Hepatocyte (in vitro differentiated cells): ENCODE results near the gene DTD1. TPM values are rescaled to one million over a fixed set of nuclear protein-coding genes. Genes with fewer than 3 reads are reported as not detected.

ENCODE experiments used
- DNase-seq: peaks from one replicate; pipeline ENCODE4 v3.0.0-alpha.2; 2016; ENCODE audit warnings: low spot score
- H2AFZ ChIP-seq: fragments of 200-600 bp; sonication (generic); 2 replicates; pipeline ENCODE4 v1.6.0; 2016; ENCODE audit warnings: antibody characterized with exemption, mild to moderate bottlenecking
- H3K27ac ChIP-seq: fragments of 200-600 bp; sonication (generic); 2 replicates; pipeline ENCODE4 v1.5.1; 2016; ENCODE audit warnings: mild to moderate bottlenecking
- H3K27me3 ChIP-seq: fragments of 200-600 bp; sonication (generic); 2 replicates; pipeline ENCODE4 v1.6.1; 2016
- H3K36me3 ChIP-seq: fragments of 200-600 bp; sonication (generic); replicated peaks from 2 replicates; pipeline ENCODE4 v1.5.1; 2016; ENCODE audit warnings: low read depth; ENCODE audit not compliant: insufficient read depth
- H3K4me1 ChIP-seq: fragments of 200-600 bp; sonication (generic); 2 replicates; pipeline ENCODE4 v1.5.1; 2016; ENCODE audit warnings: mild to moderate bottlenecking, moderate library complexity; ENCODE audit not compliant: insufficient read depth
- H3K4me2 ChIP-seq: fragments of 200-600 bp; sonication (generic); 2 replicates; pipeline ENCODE4 v1.6.0; 2016
- H3K4me3 ChIP-seq: fragments of 200-600 bp; sonication (generic); 2 replicates; pipeline ENCODE4 v1.5.1; 2016; ENCODE audit warnings: mild to moderate bottlenecking
- H3K79me2 ChIP-seq: fragments of 200-600 bp; sonication (generic); 2 replicates; pipeline ENCODE4 v1.6.0; 2017; ENCODE audit warnings: mild to moderate bottlenecking
- H3K9me2 ChIP-seq: fragments of 200-600 bp; sonication (generic); replicated peaks from 2 replicates; pipeline ENCODE4 v1.6.0; 2017; ENCODE audit warnings: mild to moderate bottlenecking; ENCODE audit not compliant: insufficient read depth
- H3K9me3 ChIP-seq: fragments of 200-600 bp; sonication (generic); 2 replicates; pipeline ENCODE4 v1.5.1; 2016; ENCODE audit warnings: low read depth, mild to moderate bottlenecking
- H4K20me1 ChIP-seq: fragments of 200-600 bp; sonication (generic); 2 replicates; pipeline ENCODE4 v1.6.0; 2016; ENCODE audit warnings: mild to moderate bottlenecking; ENCODE audit not compliant: insufficient read depth, poor library complexity, severe bottlenecking
- CTCF ChIP-seq: fragments of 200-600 bp; sonication (generic); IDR thresholded peaks from 2 replicates; pipeline ENCODE4 v1.5.1; 2016; ENCODE audit warnings: antibody characterized with exemption, mild to moderate bottlenecking; ENCODE audit not compliant: poor library complexity
- EZH2 ChIP-seq: fragments of 200-600 bp; sonication (generic); IDR thresholded peaks from 2 replicates; pipeline ENCODE4 v1.6.1; 2016; ENCODE audit warnings: antibody characterized with exemption, mild to moderate bottlenecking, borderline replicate concordance
- EZH2phosphoT487 ChIP-seq: fragments of 200-600 bp; sonication (generic); IDR thresholded peaks from one replicate; pipeline ENCODE4 v1.6.1; 2018; ENCODE audit warnings: antibody characterized with exemption, mild to moderate bottlenecking, low read depth, moderate library complexity; ENCODE audit not compliant: unreplicated experiment, severe bottlenecking
- WGBS: methylation state at CpG from one replicate; pipeline ENCODE4 v1.1.6; 2016; ENCODE audit warnings: low lambda C conversion rate; ENCODE audit errors: missing lambda C conversion rate; 5-methylcytosine and 5-hydroxymethylcytosine counted together
- polyA plus RNA-seq: library from polyadenylated mRNA; unstranded; fragments of >200 nt; fragmentation: Nextera tagmentation; extraction: Ambion mirVana; gene quantifications from 2 replicates; pipeline ENCODE4 v1.2.1, GENCODE V29; 2016
- total RNA-seq: library from RNA; depleted of rRNA; stranded (reverse); fragments of >200 nt; gene quantifications from 2 replicates; pipeline ENCODE4 v1.2.3, GENCODE V29; 2014

The DTD1 gene
- total and polyA plus RNA-seq, 2 experiments from 2014 or later = 30.1 to 40.1 TPM

GRCh38 chr20:18543932-18544331 lies 43.9 kb upstream of the DTD1 start:
- Histone ChIP-seq H3K9me3 (no peaks in the 10 kb centered on the region), H3K27ac (no peak overlapping the region)
- TF ChIP-seq EZH2phosphoT487 (no peak), EZH2 (no peak), CTCF (no peak)

GRCh38 chr20:18545566-18545965 lies 42.3 kb upstream of the DTD1 start:
- WGBS = 100% methylated on average over 1 of the region's 1 CpG
- no peak overlapping the region for H3K4me3 ChIP-seq
- no peak overlapping the region for H2AFZ ChIP-seq
- no peaks in the 10 kb centered on the region for H3K79me2 ChIP-seq
- no peaks in the 10 kb centered on the region for H4K20me1 ChIP-seq
- H3K9me3 ChIP-seq = no peaks in the 10 kb centered on the region
- H3K36me3 ChIP-seq = no peaks in the 10 kb centered on the region
- DNase-seq = no peak
- no peak overlapping the region for H3K27ac ChIP-seq
- no peaks in the 10 kb centered on the region for H3K27me3 ChIP-seq
- TF ChIP-seq EZH2phosphoT487 = no peak
- no peak for TF ChIP-seq CTCF
- TF ChIP-seq EZH2 = no peak
- H3K4me1 ChIP-seq = no peaks in the 10 kb centered on the region
- H3K9me2 ChIP-seq = no peaks in the 10 kb centered on the region
- no peak overlapping the region for H3K4me2 ChIP-seq

More at GRCh38 chr20:18543932-18544331, 43.9 kb upstream of the DTD1 start:
- no peaks in the 10 kb centered on the region for H3K9me2 ChIP-seq
- H3K79me2 ChIP-seq = no peaks in the 10 kb centered on the region
- no peak overlapping the region for H3K4me2 ChIP-seq
- no peaks in the 10 kb centered on the region for H3K4me1 ChIP-seq
- DNase-seq = no peak
- H3K27me3 ChIP-seq = no peaks in the 10 kb centered on the region
- no peak overlapping the region for H3K4me3 ChIP-seq
- no peaks in the 10 kb centered on the region for H4K20me1 ChIP-seq
- WGBS = 95% methylated on average over 7 of the region's 7 CpGs
- no peak overlapping the region for H2AFZ ChIP-seq
- H3K36me3 ChIP-seq = no peaks in the 10 kb centered on the region

GRCh38 chr20:18548465-18548864 lies 39.4 kb upstream of the DTD1 start:
- no peak overlapping the region for H2AFZ ChIP-seq

More at GRCh38 chr20:18548465-18548864, 39.4 kb upstream of the DTD1 start:
- H3K36me3 ChIP-seq = no peaks in the 10 kb centered on the region
- H3K4me3 ChIP-seq = no peak overlapping the region
- H3K4me2 ChIP-seq = no peak overlapping the region
- H3K9me2 ChIP-seq = no peaks in the 10 kb centered on the region
- no peaks in the 10 kb centered on the region for H4K20me1 ChIP-seq
- WGBS = 95% methylated on average over 3 of the region's 3 CpGs
- no peaks in the 10 kb centered on the region for H3K27me3 ChIP-seq
- H3K9me3 ChIP-seq = no peaks in the 10 kb centered on the region
- TF ChIP-seq EZH2 (no peak), EZH2phosphoT487 (no peak), CTCF (no peak)
- no peak for DNase-seq
- no peaks in the 10 kb centered on the region for H3K79me2 ChIP-seq
- no peaks in the 10 kb centered on the region for H3K4me1 ChIP-seq
- H3K27ac ChIP-seq = no peak overlapping the region
